GM12874 (cell line): ENCODE measurements around the gene CD86.

Experiments used
- CTCF ChIP-seq: IDR thresholded peaks from 2 replicates; pipeline ENCODE4 v1.5.1; 2011; ENCODE audit warnings: low read depth, mild to moderate bottlenecking, control low read depth, low read length, moderate library complexity; ENCODE audit not compliant: insufficient read depth

CD86 gene

GRCh38 chr3:122077293-122078234 is 22.4 kb downstream of the CD86 start:
- no peak for TF ChIP-seq CTCF

- no peak for TF ChIP-seq CTCF
These were observed 23.2 kb downstream of the CD86 start for GRCh38 chr3:122078235-122078935.

- no peak for TF ChIP-seq CTCF
These were observed 24.5 kb downstream of the CD86 start for GRCh38 chr3:122079524-122080206.

GRCh38 chr3:122080207-122080587 is 25.0 kb downstream of the CD86 start:
- no peak for TF ChIP-seq CTCF

- no peak for TF ChIP-seq CTCF
These were observed 26.5 kb downstream of the CD86 start for GRCh38 chr3:122081543-122082247.

GRCh38 chr3:122082357-122082756 is 27.2 kb downstream of the CD86 start:
- TF ChIP-seq CTCF: no peak

GRCh38 chr3:122084799-122085198 is 29.6 kb downstream of the CD86 start:
- TF ChIP-seq CTCF: no peak
